ENCODE data around the gene MCM5. TPM values are rescaled to one million over a fixed set of nuclear protein-coding genes. Genes with fewer than 3 reads are reported as not detected.

Gene MCM5
- total and polyA plus RNA-seq, 2 experiments from 2014 or later = 288 to 325 TPM

- Histone ChIP-seq H4K20me1 (replicated peaks; ENCODE audit: insufficient read depth) (no peaks in the 10 kb centered on the region), H3K4me3 (no peak overlapping the region), H3K79me2 (replicated peaks; ENCODE audit: insufficient read depth) (no peaks in the 10 kb centered on the region), H3K27ac (ENCODE audit: low read depth) (no peak overlapping the region), H3K4me2 (no peak overlapping the region), H3F3A (replicated peaks; ENCODE audit: low read depth) (no peaks in the 10 kb centered on the region), H3K27me3 (ENCODE audit: insufficient read depth) (no peaks in the 10 kb centered on the region), H3K36me3 (ENCODE audit: insufficient read depth) (no peaks in the 10 kb centered on the region), H3K9me2 (ENCODE audit: insufficient read depth) (no peaks in the 10 kb centered on the region), H2AFZ (no peak overlapping the region), H3K4me1 (ENCODE audit: insufficient read depth) (peaks cover 11% of the 10 kb centered on the region; the same call in 1 of the 2 replicates)
- no peak overlapping the region for H3K4me3 Mint-ChIP-seq
- H3K27ac Mint-ChIP-seq = no peak overlapping the region
- DNase-seq (ENCODE audit: low spot score) (no peak), ATAC-seq (no peak)
- no peak for TF ChIP-seq POLR2AphosphoS5 (IDR thresholded peaks at IDR 0.05; ENCODE audit: low read depth)
- H3K9me3 Mint-ChIP-seq = no peaks in the 10 kb centered on the region
- no peaks in the 10 kb centered on the region for H3K36me3 Mint-ChIP-seq (ENCODE audit: low read depth)
- peaks cover 16% of the 10 kb centered on the region for H3K4me1 Mint-ChIP-seq
- H3K27me3 Mint-ChIP-seq (ENCODE audit: insufficient read depth, low read depth, poor library complexity) = peaks cover 10% of the 10 kb centered on the region
Observed at GRCh38 chr22:35448523-35448922, 48.6 kb downstream of the MCM5 start.

- H3K4me1 Mint-ChIP-seq = peaks cover 9% of the 10 kb centered on the region
- H3K27ac Mint-ChIP-seq = no peak overlapping the region
- H3K36me3 Mint-ChIP-seq (ENCODE audit: low read depth) = no peaks in the 10 kb centered on the region
- ATAC-seq (no peak), DNase-seq (ENCODE audit: low spot score) (no peak)
- H4K20me1 ChIP-seq (replicated peaks; ENCODE audit: insufficient read depth) = no peaks in the 10 kb centered on the region
- H3K27me3 Mint-ChIP-seq (ENCODE audit: insufficient read depth, low read depth, poor library complexity) = peaks cover 8% of the 10 kb centered on the region
- H3K4me1 ChIP-seq (ENCODE audit: insufficient read depth) = peaks cover 11% of the 10 kb centered on the region; the same call in 1 of the 2 replicates
- H3K27ac ChIP-seq (ENCODE audit: low read depth) = no peak overlapping the region
- no peaks in the 10 kb centered on the region for H3K27me3 ChIP-seq (ENCODE audit: insufficient read depth)
- no peak overlapping the region for H3K4me3 ChIP-seq
- TF ChIP-seq CREB1 (CRISPR knock-in tag; IDR thresholded peaks at IDR 0.05; ENCODE audit: low read depth) (no peak), ZNF462 (CRISPR knock-in tag; IDR thresholded peaks at IDR 0.05) (no peak), NANOG (IDR thresholded peaks at IDR 0.05; ENCODE audit: borderline replicate concordance) (no peak)
- no peaks in the 10 kb centered on the region for H3F3A ChIP-seq (replicated peaks; ENCODE audit: low read depth)
- H3K9me2 ChIP-seq (ENCODE audit: insufficient read depth) = no peaks in the 10 kb centered on the region
- H3K4me2 ChIP-seq = no peak overlapping the region
- H3K36me3 ChIP-seq (ENCODE audit: insufficient read depth) = no peaks in the 10 kb centered on the region
- no peaks in the 10 kb centered on the region for H3K9me3 Mint-ChIP-seq
- no peaks in the 10 kb centered on the region for H3K79me2 ChIP-seq (replicated peaks; ENCODE audit: insufficient read depth)
- no peak overlapping the region for H2AFZ ChIP-seq
- no peak overlapping the region for H3K4me3 Mint-ChIP-seq
Observed at GRCh38 chr22:35449829-35450689, 50.1 kb downstream of the MCM5 start.

Measured in GM23338 (cell line).